GM12878 (cell line): Measurements from ENCODE around the gene LONRF2. TPM values are rescaled to one million over a fixed set of nuclear protein-coding genes. Genes with fewer than 3 reads are reported as not detected.

ENCODE experiments used
- ATAC-seq: fragments of 200-7000 bp; cut with Tn5 transposase; 3 replicates; pipeline ENCODE4 v1.9.1; 2020; ENCODE audit warnings: mild to moderate bottlenecking, moderate library complexity
- BruUV-seq: library from RNA; stranded (reverse); fragments of 400-500 nt; replicated peaks from 2 replicates; lab custom pipeline; 2021; lab: Mats Ljungman, UMichigan
- CTCF ChIA-PET: fragments of 300-600 bp; sonication (Branson Sonifier 250); formaldehyde crosslinking; extraction: SDS; loops from one replicate; lab custom pipeline; 2021; ENCODE audit warnings: inconsistent platforms; lab: Yijun Ruan, JAX
- POLR2A ChIA-PET: fragments of 350-600 bp; formaldehyde crosslinking; extraction: SDS; loops from one replicate; lab custom pipeline; 2021; ENCODE audit warnings: inconsistent platforms; lab: Charles Lee
- RAD21 ChIA-PET: fragments of 300-600 bp; sonication (Branson Sonifier 250); formaldehyde crosslinking; loops from one replicate; lab custom pipeline; 2023; ENCODE audit warnings: antibody characterized with exemption; ENCODE audit not compliant: unreplicated experiment; lab: Charles Lee
- SMC1A ChIA-PET: fragments of 300-600 bp; sonication (Branson Sonifier 250); formaldehyde crosslinking; loops from one replicate; lab custom pipeline; 2023; ENCODE audit not compliant: unreplicated experiment, uncharacterized antibody; lab: Charles Lee
- DNase-seq: peaks from one replicate; pipeline ENCODE4 v3.0.0-alpha.2; 2011; ENCODE audit warnings: low read depth, low spot score
- FAIRE-seq: peaks from 3 replicates; lab custom pipeline; 2011; peaks lifted over from hg19 to GRCh38; lab: Jason Lieb, UNC
- H2AFZ ChIP-seq: 2 replicates; pipeline ENCODE4 v1.6.0; 2011; ENCODE audit warnings: low read depth, low read length, control low read depth; ENCODE audit not compliant: control insufficient read depth
- H3K27ac ChIP-seq: 2 replicates; pipeline ENCODE4 v1.5.1; 2011; ENCODE audit warnings: control low read depth; ENCODE audit not compliant: control insufficient read depth, insufficient read depth
- H3K27me3 ChIP-seq, 2 experiments: replicated peaks in 1 of 2; 2 replicates each; pipeline versions ENCODE4 v1.6.0 to v1.6.1; 2011; ENCODE audit warnings: low read length in 1 of 2; ENCODE audit not compliant: control insufficient read depth in 2 of 2, insufficient read depth in 2 of 2
- H3K36me3 ChIP-seq, 2 experiments: 2 replicates each; pipeline ENCODE4 v1.5.1; 2011; ENCODE audit warnings: low read length in 1 of 2; ENCODE audit not compliant: control insufficient read depth in 2 of 2, insufficient read depth in 2 of 2
- H3K4me1 ChIP-seq: 2 replicates; pipeline ENCODE4 v1.6.1; 2011; ENCODE audit warnings: mild to moderate bottlenecking, low read length, moderate library complexity, mixed read lengths; ENCODE audit not compliant: control insufficient read depth, insufficient read depth
- H3K4me2 ChIP-seq: 2 replicates; pipeline ENCODE4 v1.6.0; 2011; ENCODE audit warnings: control low read depth; ENCODE audit not compliant: control insufficient read depth, insufficient read depth
- H3K4me3 ChIP-seq: fragments of 200-600 bp; sonication (generic); 2 replicates; pipeline ENCODE4 v1.5.1; 2016
- H3K79me2 ChIP-seq: 2 replicates; pipeline ENCODE4 v1.6.0; 2011; ENCODE audit warnings: low read length; ENCODE audit not compliant: control insufficient read depth, insufficient read depth
- H3K9ac ChIP-seq: 2 replicates; pipeline ENCODE4 v1.8.0; 2011; ENCODE audit warnings: low read length, control low read depth, mixed read lengths; ENCODE audit not compliant: control insufficient read depth, insufficient read depth
- H3K9me3 ChIP-seq: replicated peaks from 3 replicates; pipeline ENCODE4 v1.5.1; 2011; ENCODE audit warnings: mild to moderate bottlenecking, low read length; ENCODE audit not compliant: control insufficient read depth, insufficient read depth
- H4K20me1 ChIP-seq: 2 replicates; pipeline ENCODE4 v1.6.0; 2011; ENCODE audit not compliant: control insufficient read depth, insufficient read depth
- ATF7 ChIP-seq: fragments of 450-650 bp; IDR thresholded peaks from 2 replicates; pipeline ENCODE4 v1.6.1; 2016; ENCODE audit warnings: low read depth, mild to moderate bottlenecking
- CEBPB ChIP-seq, 2 experiments: fragments of 150-350 bp in 1 of 2; IDR thresholded peaks; 2 replicates each; pipeline ENCODE4 v1.6.1; 2012 to 2014; ENCODE audit warnings: low read depth in 2 of 2, low read length in 2 of 2, borderline replicate concordance in 1 of 2, inconsistent platforms in 1 of 2
- FOS ChIP-seq: IDR thresholded peaks from 3 replicates; pipeline ENCODE4 v1.6.1; 2011; ENCODE audit warnings: borderline replicate concordance; ENCODE audit not compliant: insufficient read length; ENCODE audit errors: extremely low read depth
- HSF1 ChIP-seq: fragments of 150-350 bp; IDR thresholded peaks from 2 replicates; pipeline ENCODE4 v1.6.1; 2014; ENCODE audit warnings: mild to moderate bottlenecking, low read depth, low read length
- IKZF1 ChIP-seq: fragments of 450-650 bp; conservative IDR thresholded peaks from 2 replicates; pipeline ENCODE4 v1.6.1; 2017; ENCODE audit warnings: antibody characterized with exemption, mild to moderate bottlenecking
- KAT2A ChIP-seq: conservative IDR thresholded peaks from 2 replicates; pipeline ENCODE4 v1.6.1; 2011; ENCODE audit warnings: low read depth, low read length; ENCODE audit not compliant: control insufficient read depth
- MLLT1 ChIP-seq: fragments of 450-650 bp; IDR thresholded peaks from 2 replicates; pipeline ENCODE4 v1.6.1; 2016; ENCODE audit warnings: mild to moderate bottlenecking
- MTA3 ChIP-seq: IDR thresholded peaks from 2 replicates; pipeline ENCODE4 v1.6.1; 2012; ENCODE audit warnings: low read length, inconsistent platforms, borderline replicate concordance
- NFIC ChIP-seq: IDR thresholded peaks from 2 replicates; pipeline ENCODE4 v1.6.1; 2012; ENCODE audit warnings: low read depth, mild to moderate bottlenecking, inconsistent platforms, low read length, moderate library complexity
- SMAD5 ChIP-seq: IDR thresholded peaks from 2 replicates; pipeline ENCODE4 v1.6.1; 2016; ENCODE audit warnings: antibody characterized with exemption, low read depth
- SUZ12 ChIP-seq: fragments of 200-600 bp; sonication (generic); IDR thresholded peaks from one replicate; pipeline ENCODE4 v1.6.1; 2018; ENCODE audit warnings: antibody characterized with exemption, mild to moderate bottlenecking; ENCODE audit not compliant: unreplicated experiment
- TCF3 ChIP-seq: IDR thresholded peaks from 2 replicates; pipeline ENCODE4 v1.6.1; 2012; ENCODE audit warnings: low read depth, mild to moderate bottlenecking, low read length, borderline replicate concordance; ENCODE audit not compliant: insufficient read depth
- WGBS: methylation state at CpG from one replicate; pipeline ENCODE4 v1.1.6; 2016; ENCODE audit warnings: low lambda C conversion rate; ENCODE audit not compliant: insufficient replicate concordance, insufficient coverage; ENCODE audit errors: missing lambda C conversion rate; 5-methylcytosine and 5-hydroxymethylcytosine counted together
- in situ Hi-C: fragments of 300-500 bp; cut with MboI; formaldehyde crosslinking; loops from 9 replicates; pipeline ENCODE4 v1.14.3; 2018; ENCODE audit warnings: mixed read lengths
- intact Hi-C: fragments of 100-400 bp; cut with micrococcal nuclease; formaldehyde crosslinking; loops from one replicate; pipeline ENCODE4 v1.14.2; 2022; ENCODE audit not compliant: unreplicated experiment
- polyA plus RNA-seq, 11 experiments: library from polyadenylated mRNA; depleted of rRNA in 4 of 11; unstranded in 6 of 11; stranded (reverse) in 5 of 11; fragments of >200 nt; fragmentation: Nextera tagmentation in 4 of 11; fragmentation: Illumina TruSeq in 1 of 11; extraction: Ambion mirVana in 4 of 11; extraction: Trizol in 1 of 11; gene quantifications; 1 replicate in 1 of 11; 2 replicates in 10 of 11; pipeline versions ENCODE4 v1.2.1 to v1.2.3, GENCODE V29; 2011 to 2016; ENCODE audit warnings: inconsistent platforms in 2 of 11, missing spikeins in 2 of 11, low read depth in 1 of 11
- total RNA-seq, 4 experiments: library from RNA; depleted of rRNA in 3 of 4; stranded (reverse); fragments of >200 nt in 3 of 4; fragmentation: Illumina TruSeq in 1 of 4; extraction: Trizol in 1 of 4; gene quantifications; 2 replicates each; pipeline versions ENCODE4 v1.2.1 to v1.2.3, GENCODE V29; 2013 to 2021

Gene LONRF2
- total and polyA plus RNA-seq, 10 of the 15 experiments (the other 5 are each of a cell fraction or from before 2014, with no cell fraction given), result under 0.01 to 0.04 (median 0.01) TPM; not detected in 4

GRCh38 chr2:100339823-100340222 lies 17.5 kb upstream of the LONRF2 start (continued):
- TF ChIP-seq HSF1, result no peak
- TF ChIP-seq KAT2A, result no peak
- no peak for TF ChIP-seq SUZ12

GRCh38 chr2:100334929-100335328 lies 12.6 kb upstream of the LONRF2 start:
- 37% methylated on average over 2 of the region's 2 CpGs for WGBS
- Histone ChIP-seq H3K79me2 (no peaks in the 10 kb centered on the region), H3K4me1 (no peaks in the 10 kb centered on the region), H3K27me3 (0 out of 4 replicates have a peak, but pooled peaks cover 0 to 1% of the 10 kb centered on the region in 2 experiments), H3K27ac (no peak overlapping the region), H3K9ac (no peak overlapping the region), H4K20me1 (no peaks in the 10 kb centered on the region), H3K4me2 (no peak overlapping the region), H3K36me3 (no peaks in the 10 kb centered on the region), H3K9me3 (no peaks in the 10 kb centered on the region), H2AFZ (no peak overlapping the region), H3K4me3 (no peak overlapping the region)
- ChIA-PET RAD21 (no interaction called here), POLR2A (no interaction called here), CTCF (no interaction called here), SMC1A (interaction anchor here (1.3 to 1.4 kb wide), 2 partner anchors 15 to 46 kb away, joined by 3 to 4 read pairs; no protein-coding TSS in a partner anchor)
- no TSS peak for BruUV-seq
- FAIRE-seq, result no peak
- intact Hi-C loops, result no loop called here
- DNase-seq, result no peak
- in situ Hi-C loops, result no loop called here
- no peak for ATAC-seq
- TF ChIP-seq MLLT1 (no peak), CEBPB (IDR thresholded peaks at IDR 0.05; ENCODE audit: borderline replicate concordance in 1 of 2, low read depth in 2 of 2, low read length in 2 of 2) (no peak), TCF3 (no peak), SMAD5 (no peak), ATF7 (peak; percentile 73), IKZF1 (0 out of 2 replicates have a peak, but pooled peaks have one; percentile 26), NFIC (no peak), FOS (no peak), MTA3 (no peak)
